RKO (cell line): Measurements from ENCODE around the gene SENP3.
A peak's percentile ranks its signal among the peaks of the same experiment; 100 is the strongest.

Experiments
- DNase-seq: peaks from one replicate; pipeline ENCODE4 v3.0.0-alpha.2; 2016; ENCODE audit warnings: low spot score

SENP3 gene

GRCh38 chr17:7556627-7557026, 5.1 kb upstream of the SENP3 start:
- DNase-seq = no peak

GRCh38 chr17:7557147-7557764, 4.5 kb upstream of the SENP3 start:
- DNase-seq = no peak

- no peak for DNase-seq
Measured at GRCh38 chr17:7557775-7558543, 3.8 kb upstream of the SENP3 start.

- no peak for DNase-seq
Measured at GRCh38 chr17:7558544-7559319, 3.0 kb upstream of the SENP3 start, which contains the start of gene TNFSF13. Gene TNFSF13 (plus strand): TSS chr17:7558750. CDS start chr17:7559040, 290 bp downstream.

- no peak for DNase-seq
Measured at GRCh38 chr17:7559320-7560171, 2.2 kb upstream of the SENP3 start.

- peak; percentile 68 for DNase-seq
Measured at GRCh38 chr17:7560172-7561027, 1.3 kb upstream of the SENP3 start.

GRCh38 chr17:7561028-7561575, 617 bp upstream of the SENP3 start:
- peak; percentile 89 for DNase-seq

- peak; percentile 46 for DNase-seq
Measured at GRCh38 chr17:7562208-7562605, 488 bp downstream of the SENP3 start.

- DNase-seq = peak; percentile 69
Measured at GRCh38 chr17:7563115-7563869, 1.6 kb downstream of the SENP3 start.

GRCh38 chr17:7569571-7569970, 7.9 kb downstream of the SENP3 start:
- no peak for DNase-seq

- no peak for DNase-seq
Measured at GRCh38 chr17:7570351-7570750, 8.6 kb downstream of the SENP3 start.

GRCh38 chr17:7572338-7572587, 10.5 kb downstream of the SENP3 start:
- no peak for DNase-seq

GRCh38 chr17:7572588-7573323, 11.0 kb downstream of the SENP3 start:
- peak; percentile 99 for DNase-seq

GRCh38 chr17:7573324-7574080, 11.8 kb downstream of the SENP3 start:
- peak; percentile 89 for DNase-seq

GRCh38 chr17:7574176-7574953, 12.6 kb downstream of the SENP3 start:
- peak; percentile 48 for DNase-seq

GRCh38 chr17:7575481-7575883, 13.8 kb downstream of the SENP3 start:
- DNase-seq = peak; percentile 42

- DNase-seq = peak; percentile 43
Measured at GRCh38 chr17:7575959-7576358, 14.2 kb downstream of the SENP3 start.

- DNase-seq = no peak
Measured at GRCh38 chr17:7576432-7576937, 14.8 kb downstream of the SENP3 start.
